Activated naive CD4-positive, alpha-beta T cell treated with anti-CD3 and anti-CD28 coated beads, Interleukin-2, amount 50 U/mL, for 24 hours (primary cell): ENCODE measurements around the gene TMEM108.
"Not testable (repeated sequence)": the region's sequence is repeated elsewhere in the genome, so short reads cannot be mapped to it uniquely, and the experiment has no call there.

Experiments
- H3K27ac Mint-ChIP-seq: one replicate; pipeline ENCODE4 v1.8.0; 2021; ENCODE audit warnings: mild to moderate bottlenecking, mixed read lengths
- H3K27me3 Mint-ChIP-seq: one replicate; pipeline ENCODE4 v1.8.0; 2021; ENCODE audit warnings: mixed read lengths
- H3K36me3 Mint-ChIP-seq: one replicate; pipeline ENCODE4 v1.8.0; 2021; ENCODE audit warnings: mixed read lengths
- H3K4me1 Mint-ChIP-seq: one replicate; pipeline ENCODE4 v1.8.0; 2021; ENCODE audit warnings: mixed read lengths
- H3K4me3 Mint-ChIP-seq: one replicate; pipeline ENCODE4 v1.8.0; 2021; ENCODE audit warnings: mild to moderate bottlenecking, mixed read lengths
- H3K9me3 Mint-ChIP-seq: one replicate; pipeline ENCODE4 v1.8.0; 2021; ENCODE audit warnings: mixed read lengths

TMEM108 gene

DNA sequence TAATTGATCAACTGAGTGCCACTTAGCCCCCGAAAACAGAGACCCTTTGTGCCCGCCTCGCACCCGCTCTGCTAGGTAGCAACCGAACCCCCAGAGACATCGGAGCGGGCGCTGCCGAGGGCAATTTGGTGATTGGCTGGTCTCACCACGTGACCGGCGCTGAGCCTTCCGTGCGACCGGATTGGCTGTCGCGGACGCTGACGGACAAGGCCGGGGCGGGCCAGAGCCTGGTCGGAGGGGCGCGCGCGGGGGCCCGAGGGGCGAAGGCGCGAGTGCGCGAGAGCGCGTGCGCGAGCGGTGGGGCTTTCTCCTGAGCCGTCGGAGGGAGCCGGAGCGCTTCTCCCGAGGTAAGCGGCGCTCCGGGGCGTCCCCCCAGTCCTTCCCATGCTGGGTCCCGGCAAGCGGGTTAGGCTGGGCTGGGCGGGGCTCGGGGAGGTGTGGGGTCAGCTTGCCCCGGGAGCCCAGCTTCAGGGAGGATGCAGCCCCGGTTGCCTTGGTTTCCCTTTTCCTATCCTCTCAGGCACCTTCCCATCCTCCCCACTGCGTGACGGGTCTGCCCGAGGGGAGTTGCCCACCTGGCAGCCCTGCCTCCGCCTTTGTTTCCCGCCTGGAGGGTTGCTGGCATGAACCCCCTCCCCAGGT lies at the start of gene TMEM108:
TSS of gene TMEM108 (plus strand) at position 303 of the 642 bp plus-strand sequence.
- H3K27me3 Mint-ChIP-seq, result peaks cover 43% of the 10 kb centered on the region
- peak within 1 kb of the TSS; percentile 44 for H3K4me3 Mint-ChIP-seq
- H3K9me3 Mint-ChIP-seq, result no peaks in the 10 kb centered on the region
- peaks cover 8% of the 10 kb centered on the region for H3K4me1 Mint-ChIP-seq
- no peak within 1 kb of the TSS for H3K27ac Mint-ChIP-seq
- H3K36me3 Mint-ChIP-seq, result no peaks in the 10 kb centered on the region

DNA sequence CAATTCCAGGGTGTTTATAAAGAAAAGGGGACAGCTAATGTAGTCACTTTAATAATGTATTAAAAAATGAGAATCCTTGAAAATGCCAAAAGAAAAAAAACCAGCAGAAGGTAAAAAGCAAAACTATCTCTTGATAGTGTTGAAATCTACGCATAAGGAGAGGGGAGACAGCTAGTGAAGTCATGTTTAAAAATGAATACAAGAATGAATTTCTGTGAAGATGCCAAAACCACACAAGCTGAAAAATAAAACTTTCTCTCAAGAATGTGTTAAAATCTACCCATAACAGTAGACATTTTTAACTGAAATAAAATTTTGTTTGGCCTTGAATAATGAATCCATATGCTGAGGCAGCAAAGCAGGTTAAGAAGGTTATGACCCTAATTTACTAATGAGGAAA lies 42.2 kb upstream of the TMEM108 start:
- Mint-ChIP-seq H3K27ac (no peak overlapping the region), H3K9me3 (peaks cover 4% of the 10 kb centered on the region), H3K4me3 (no peak overlapping the region), H3K27me3 (peaks cover 3% of the 10 kb centered on the region), H3K4me1 (no peaks in the 10 kb centered on the region), H3K36me3 (no peaks in the 10 kb centered on the region)

DNA sequence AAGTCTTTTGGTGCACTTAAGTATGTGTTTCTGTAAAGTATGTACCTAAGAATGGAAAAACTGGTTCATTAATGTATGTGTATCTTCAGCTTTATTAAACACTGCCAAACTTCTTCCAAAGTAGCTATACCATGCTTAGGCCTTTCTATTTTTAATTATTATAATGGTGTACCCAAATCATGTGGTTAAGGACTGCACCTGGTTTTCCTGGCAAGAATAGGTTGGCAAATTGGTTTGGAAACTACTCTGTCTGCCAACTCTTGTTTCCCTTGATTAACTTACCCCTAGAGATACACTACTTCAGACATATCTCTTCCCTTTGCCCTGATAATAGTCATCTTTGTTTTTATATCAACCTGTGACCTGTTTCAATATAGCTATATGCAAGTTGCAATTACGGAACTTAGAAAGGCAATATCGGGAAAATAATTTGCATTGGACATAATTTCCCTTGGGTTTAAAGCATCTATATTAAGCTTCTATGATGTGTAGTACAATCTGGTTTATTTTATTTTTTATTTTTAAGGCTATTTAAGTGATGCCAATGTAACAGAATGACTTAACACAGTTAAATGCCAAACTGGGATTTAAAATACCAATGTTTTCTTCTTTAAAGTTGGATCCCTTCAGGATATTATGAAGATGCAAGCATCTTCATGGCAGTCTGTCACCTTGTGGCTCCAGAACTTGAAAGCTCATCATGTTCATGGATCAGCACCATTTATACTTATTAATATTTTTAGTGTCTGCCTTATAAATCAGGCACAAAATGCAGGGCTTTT lies 40.6 kb upstream of the TMEM108 start:
- Mint-ChIP-seq H3K27ac (no peak overlapping the region), H3K27me3 (no peaks in the 10 kb centered on the region), H3K4me3 (no peak overlapping the region)

DNA sequence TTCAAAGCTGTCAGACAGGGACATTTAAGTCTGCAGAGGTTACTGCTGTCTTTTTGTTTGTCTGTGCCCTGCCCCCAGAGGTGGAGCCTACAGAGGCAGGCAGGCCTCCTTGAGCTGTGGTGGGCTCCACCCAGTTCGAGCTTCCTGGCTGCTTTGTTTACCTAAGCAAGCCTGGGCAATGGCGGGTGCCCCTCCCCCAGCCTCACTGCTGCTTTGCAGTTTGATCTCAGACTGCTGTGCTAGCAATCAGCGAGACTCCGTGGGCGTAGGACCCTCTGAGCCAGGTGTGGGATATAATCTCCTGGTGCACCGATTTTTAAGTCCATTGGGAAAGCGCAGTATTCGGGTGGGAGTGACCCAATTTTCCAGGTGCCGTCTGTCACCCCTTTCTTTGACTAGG lies 33.2 kb upstream of the TMEM108 start:
- H3K4me1 Mint-ChIP-seq, H3K36me3 Mint-ChIP-seq, H3K27ac Mint-ChIP-seq, H3K27me3 Mint-ChIP-seq, H3K4me3 Mint-ChIP-seq, H3K9me3 Mint-ChIP-seq: not testable (repeated sequence)

More for the DNA sequence above, 40.6 kb upstream of the TMEM108 start:
- H3K9me3 Mint-ChIP-seq, result peaks cover 4% of the 10 kb centered on the region
- H3K36me3 Mint-ChIP-seq, result no peaks in the 10 kb centered on the region
- H3K4me1 Mint-ChIP-seq, result no peaks in the 10 kb centered on the region

DNA sequence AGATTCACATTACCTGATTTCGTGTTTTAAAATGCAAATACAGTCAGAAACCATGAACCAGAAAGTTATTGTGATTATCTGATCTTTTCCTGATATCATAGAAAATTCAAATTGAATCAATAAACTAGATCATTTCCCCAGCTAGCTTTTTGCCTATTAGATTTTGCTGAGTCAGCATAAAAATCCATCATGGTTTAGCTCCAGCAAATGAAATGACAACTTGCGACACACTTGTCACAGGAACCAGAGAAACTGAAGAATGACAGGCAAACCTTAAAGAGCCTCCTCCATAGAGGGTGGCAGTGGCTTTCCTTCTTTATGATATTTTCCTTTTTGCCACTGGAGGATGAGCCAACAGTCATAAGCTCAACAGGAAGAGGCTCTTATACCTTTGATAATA lies 30.6 kb upstream of the TMEM108 start:
- peaks cover 3% of the 10 kb centered on the region for H3K36me3 Mint-ChIP-seq
- no peak overlapping the region for H3K4me3 Mint-ChIP-seq
- H3K9me3 Mint-ChIP-seq, result peaks cover 10% of the 10 kb centered on the region
- peaks cover 2% of the 10 kb centered on the region for H3K27me3 Mint-ChIP-seq
- H3K4me1 Mint-ChIP-seq, result no peaks in the 10 kb centered on the region
- H3K27ac Mint-ChIP-seq, result no peak overlapping the region

DNA sequence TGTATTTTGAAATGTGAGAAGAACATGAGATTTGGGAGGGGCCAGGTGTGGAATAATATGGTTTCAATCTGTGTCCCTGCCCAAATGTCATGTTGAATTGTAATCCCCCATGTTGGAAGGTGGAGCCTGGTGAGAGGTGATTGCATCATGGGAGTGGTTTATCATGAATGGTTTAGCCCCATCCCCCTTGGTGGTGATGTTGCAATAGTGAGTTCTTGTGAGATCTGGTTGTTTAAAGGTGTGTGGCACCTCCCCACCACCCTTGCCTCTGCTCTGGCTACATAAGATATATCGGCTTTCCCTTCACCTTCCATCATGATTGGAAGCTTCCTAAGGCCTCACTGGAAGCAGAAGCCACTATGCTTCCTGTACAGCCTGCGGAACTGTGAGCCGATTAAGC lies 23.9 kb upstream of the TMEM108 start:
- peaks cover 3% of the 10 kb centered on the region for H3K27me3 Mint-ChIP-seq
- H3K9me3 Mint-ChIP-seq, result peaks cover 7% of the 10 kb centered on the region
- H3K4me3 Mint-ChIP-seq, result no peak overlapping the region
- no peaks in the 10 kb centered on the region for H3K4me1 Mint-ChIP-seq
- no peak overlapping the region for H3K27ac Mint-ChIP-seq
- peaks cover 3% of the 10 kb centered on the region for H3K36me3 Mint-ChIP-seq

DNA sequence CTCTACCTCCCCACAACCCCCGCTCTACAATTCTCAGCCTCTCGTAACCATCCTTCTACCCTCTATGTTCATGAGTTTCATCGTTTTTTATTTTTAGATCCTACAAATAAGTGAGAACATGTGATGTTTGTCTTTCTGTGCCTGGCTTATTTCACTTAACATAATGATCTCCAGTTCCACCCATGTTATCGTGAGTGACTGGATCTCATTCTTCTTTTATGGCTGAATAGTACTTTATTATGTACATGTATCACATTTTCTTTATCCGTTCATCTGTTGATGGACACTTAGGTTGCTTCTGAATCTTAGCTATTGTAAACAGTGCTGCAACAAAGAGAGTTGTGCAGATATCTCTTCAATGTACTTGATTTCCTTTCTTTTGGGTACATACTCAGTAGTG lies 22.6 kb upstream of the TMEM108 start:
- H3K27ac Mint-ChIP-seq, H3K4me1 Mint-ChIP-seq, H3K9me3 Mint-ChIP-seq, H3K4me3 Mint-ChIP-seq, H3K36me3 Mint-ChIP-seq, H3K27me3 Mint-ChIP-seq: not testable (repeated sequence)

DNA sequence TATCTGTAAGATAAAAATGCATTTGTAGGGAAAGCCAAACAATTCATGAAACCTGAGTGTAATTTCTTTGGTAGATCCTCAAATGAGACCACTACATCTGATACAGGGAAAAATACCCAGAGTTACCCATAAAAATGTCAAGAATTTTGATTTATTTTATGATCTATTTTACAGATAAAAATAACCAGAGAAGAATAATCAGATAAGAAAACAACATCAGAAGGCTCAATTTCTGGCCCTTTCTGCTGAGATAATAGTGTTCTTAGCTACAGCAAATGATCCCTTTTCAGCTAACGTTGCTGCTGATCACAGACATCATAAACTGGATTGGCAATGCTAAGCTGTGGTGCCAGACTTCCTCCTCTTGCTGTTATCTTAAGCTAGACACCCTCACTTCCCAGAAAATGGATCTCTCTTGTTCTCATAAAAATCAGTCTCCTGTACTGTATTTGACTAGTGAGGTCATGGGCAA lies 21.3 kb upstream of the TMEM108 start:
- Mint-ChIP-seq H3K27me3 (peaks cover 3% of the 10 kb centered on the region), H3K36me3 (no peaks in the 10 kb centered on the region), H3K9me3 (peaks cover 7% of the 10 kb centered on the region), H3K27ac (no peak overlapping the region), H3K4me3 (no peak overlapping the region), H3K4me1 (no peaks in the 10 kb centered on the region)

DNA sequence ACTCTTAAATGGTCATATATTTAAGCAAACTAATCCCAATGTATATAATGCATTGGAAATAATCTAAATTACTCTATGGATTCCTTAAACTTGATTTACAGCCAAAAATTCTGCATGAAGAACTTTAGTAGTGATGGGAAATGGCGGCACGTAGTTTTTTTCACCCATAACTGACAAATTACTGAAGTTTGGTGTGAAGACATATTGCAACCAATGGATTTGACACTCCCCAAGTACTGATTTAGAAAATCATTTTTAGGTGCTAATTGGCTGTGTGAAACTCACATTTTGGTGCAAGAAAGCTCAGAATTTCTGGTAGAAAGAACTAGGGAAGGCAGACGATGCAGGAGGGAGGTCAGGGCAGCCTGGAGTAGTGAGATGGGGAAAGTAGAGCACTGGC lies 19.3 kb upstream of the TMEM108 start:
- H3K4me3 Mint-ChIP-seq, result no peak overlapping the region
- no peaks in the 10 kb centered on the region for H3K36me3 Mint-ChIP-seq
- no peaks in the 10 kb centered on the region for H3K9me3 Mint-ChIP-seq
- no peaks in the 10 kb centered on the region for H3K4me1 Mint-ChIP-seq
- H3K27me3 Mint-ChIP-seq, result peaks cover 3% of the 10 kb centered on the region
- no peak overlapping the region for H3K27ac Mint-ChIP-seq

DNA sequence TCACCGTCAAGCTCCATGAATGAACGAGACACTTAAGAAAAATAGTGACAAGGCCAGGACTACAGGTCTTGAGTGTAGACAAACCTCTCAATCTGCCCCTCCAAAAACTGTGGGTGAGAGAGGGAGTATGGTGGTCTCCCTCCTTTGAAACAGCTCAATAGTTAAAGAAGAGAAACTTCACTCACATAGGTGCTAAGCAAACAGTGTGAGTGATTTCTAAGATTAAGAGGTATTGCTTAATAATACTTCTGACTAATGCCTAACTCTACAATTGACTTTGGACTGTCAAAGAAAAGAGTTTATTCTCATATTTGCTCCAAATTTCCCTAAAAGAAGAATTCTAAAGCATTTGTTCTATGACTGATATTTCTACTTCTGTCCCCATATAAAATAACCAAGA lies 17.0 kb upstream of the TMEM108 start:
- no peak overlapping the region for H3K27ac Mint-ChIP-seq

DNA sequence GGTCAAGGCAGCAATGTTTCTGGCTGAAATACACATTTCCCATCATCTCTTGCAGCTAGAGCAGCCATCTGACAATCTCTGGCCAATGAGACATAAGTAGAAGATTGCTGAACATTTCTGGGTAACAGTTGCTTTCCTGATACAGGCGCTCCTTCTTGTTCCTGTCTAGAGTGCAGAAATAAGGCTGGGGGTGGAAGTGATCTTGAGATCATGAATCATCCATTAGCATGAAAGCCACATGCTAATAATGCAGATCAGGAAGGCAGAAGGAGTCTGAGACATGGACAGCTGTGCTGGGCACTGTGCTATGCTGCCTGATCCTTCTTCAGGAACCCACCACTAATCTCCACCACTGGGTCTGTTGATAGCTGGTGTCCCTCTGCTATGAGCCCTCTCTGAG lies 14.8 kb upstream of the TMEM108 start:
- Mint-ChIP-seq H3K27ac (no peak overlapping the region), H3K27me3 (peaks cover 4% of the 10 kb centered on the region), H3K4me1 (no peaks in the 10 kb centered on the region), H3K9me3 (no peaks in the 10 kb centered on the region), H3K36me3 (no peaks in the 10 kb centered on the region), H3K4me3 (no peak overlapping the region)

More for the DNA sequence above, 17.0 kb upstream of the TMEM108 start:
- Mint-ChIP-seq H3K9me3 (no peaks in the 10 kb centered on the region), H3K4me1 (no peaks in the 10 kb centered on the region), H3K4me3 (no peak overlapping the region), H3K27me3 (peaks cover 3% of the 10 kb centered on the region), H3K36me3 (no peaks in the 10 kb centered on the region)

DNA sequence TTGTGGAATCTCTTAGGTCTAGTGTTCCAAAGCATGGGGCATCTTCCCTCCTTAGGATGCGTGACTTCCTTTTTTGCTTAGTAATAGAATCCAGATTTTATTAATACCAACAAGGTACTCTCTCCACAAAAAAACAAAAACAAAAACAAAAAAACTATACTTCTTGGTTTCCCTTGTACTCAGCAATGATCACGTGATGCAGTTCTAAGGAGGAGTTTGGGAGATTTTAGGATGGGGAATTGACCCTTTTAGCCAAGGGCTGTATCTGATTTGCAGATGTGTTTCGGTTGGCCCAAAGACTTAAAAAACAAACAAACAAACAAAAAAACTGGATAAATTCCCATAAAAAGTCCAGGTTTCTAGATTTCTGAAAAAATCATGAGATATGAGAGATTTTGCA lies 12.6 kb upstream of the TMEM108 start:
- Mint-ChIP-seq H3K4me3 (no peak overlapping the region), H3K27me3 (peaks cover 6% of the 10 kb centered on the region), H3K36me3 (no peaks in the 10 kb centered on the region), H3K4me1 (no peaks in the 10 kb centered on the region), H3K9me3 (no peaks in the 10 kb centered on the region), H3K27ac (no peak overlapping the region)

DNA sequence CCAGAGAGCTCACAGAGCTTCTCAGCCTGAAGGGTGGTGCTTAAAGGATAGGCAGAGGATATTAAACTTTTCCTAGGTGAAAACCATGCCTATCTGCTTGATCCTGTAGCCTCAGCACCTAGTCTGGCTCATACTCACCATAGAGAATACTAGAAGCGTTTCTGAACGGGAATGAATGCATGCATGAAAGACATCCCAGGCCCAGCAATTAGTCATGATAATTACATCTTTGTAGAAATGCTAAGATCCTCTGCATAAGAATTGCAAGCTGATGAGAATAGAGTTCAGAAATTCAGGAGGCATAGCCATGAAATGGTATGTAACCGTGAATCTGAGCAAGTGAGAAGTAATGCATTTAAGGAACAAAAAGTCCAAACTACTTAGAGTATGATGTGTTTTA lies 5.9 kb upstream of the TMEM108 start:
- Mint-ChIP-seq H3K9me3 (no peaks in the 10 kb centered on the region), H3K27me3 (peaks cover 34% of the 10 kb centered on the region), H3K4me1 (no peaks in the 10 kb centered on the region), H3K27ac (no peak overlapping the region), H3K4me3 (no peak overlapping the region), H3K36me3 (no peaks in the 10 kb centered on the region)

DNA sequence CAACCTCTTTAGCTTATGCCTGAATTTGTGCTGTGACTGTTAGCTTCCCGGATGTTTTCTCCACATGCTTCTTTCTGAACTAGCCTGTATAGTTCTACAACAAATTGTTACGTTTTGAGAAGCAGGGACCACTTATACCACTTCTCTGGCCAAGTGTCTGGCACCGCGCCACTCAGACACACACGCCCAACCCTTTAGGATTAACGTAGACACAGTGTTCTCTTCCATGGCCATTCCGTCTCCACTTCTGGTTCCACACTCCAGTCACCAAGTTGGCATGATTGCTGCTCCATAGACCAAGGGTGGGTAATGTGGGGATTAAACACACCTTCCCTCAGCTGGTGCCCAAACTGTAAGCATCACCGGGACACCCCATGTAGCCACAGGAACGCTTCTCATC lies 755 bp upstream of the TMEM108 start:
- Mint-ChIP-seq H3K9me3 (no peaks in the 10 kb centered on the region), H3K4me3 (peak overlapping the region; percentile 44), H3K27me3 (peaks cover 43% of the 10 kb centered on the region), H3K4me1 (peaks cover 8% of the 10 kb centered on the region), H3K27ac (no peak overlapping the region), H3K36me3 (no peaks in the 10 kb centered on the region)

DNA sequence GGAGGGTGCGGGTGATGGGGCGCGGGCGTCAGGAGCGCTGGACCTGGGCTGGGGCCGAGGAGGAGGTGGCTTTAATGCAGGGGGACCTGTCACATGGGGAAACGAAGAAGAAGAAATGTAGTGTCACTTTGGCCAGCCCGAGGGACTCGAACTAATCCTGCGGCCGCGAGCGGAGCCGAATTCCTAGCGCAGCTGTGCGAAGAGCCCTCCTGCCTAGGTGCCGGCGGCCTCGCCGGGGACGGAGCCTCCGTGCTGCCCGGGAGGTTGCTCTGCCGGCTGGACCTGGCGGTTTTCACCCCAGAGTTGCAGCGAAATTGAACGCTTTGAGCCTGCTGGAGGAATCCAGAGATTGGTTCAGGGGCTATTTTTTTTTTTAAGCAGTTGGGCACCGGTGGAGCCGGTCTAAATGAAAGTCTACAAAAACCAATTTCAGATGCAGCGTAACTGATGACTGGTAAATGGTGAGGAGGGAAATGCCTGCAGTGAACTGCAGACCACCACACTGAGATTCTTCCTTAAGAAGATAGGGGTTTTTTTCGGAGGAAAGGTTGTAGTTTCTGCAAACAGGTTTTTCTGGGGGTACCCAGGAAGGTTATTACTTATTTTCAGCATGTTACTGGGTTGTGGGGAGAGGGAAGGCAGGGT lies 662 bp downstream of the TMEM108 start:
- Mint-ChIP-seq H3K9me3 (no peaks in the 10 kb centered on the region), H3K27me3 (peaks cover 39% of the 10 kb centered on the region), H3K4me3 (no peak overlapping the region)

More for the DNA sequence above, 662 bp downstream of the TMEM108 start:
- Mint-ChIP-seq H3K4me1 (peaks cover 8% of the 10 kb centered on the region), H3K36me3 (no peaks in the 10 kb centered on the region), H3K27ac (no peak overlapping the region)
